ENCODE data around the gene UPK3BL2.
"Not testable (repeated sequence)": the region's sequence is repeated elsewhere in the genome, so short reads cannot be mapped to it uniquely, and the experiment has no call there.

DNA sequence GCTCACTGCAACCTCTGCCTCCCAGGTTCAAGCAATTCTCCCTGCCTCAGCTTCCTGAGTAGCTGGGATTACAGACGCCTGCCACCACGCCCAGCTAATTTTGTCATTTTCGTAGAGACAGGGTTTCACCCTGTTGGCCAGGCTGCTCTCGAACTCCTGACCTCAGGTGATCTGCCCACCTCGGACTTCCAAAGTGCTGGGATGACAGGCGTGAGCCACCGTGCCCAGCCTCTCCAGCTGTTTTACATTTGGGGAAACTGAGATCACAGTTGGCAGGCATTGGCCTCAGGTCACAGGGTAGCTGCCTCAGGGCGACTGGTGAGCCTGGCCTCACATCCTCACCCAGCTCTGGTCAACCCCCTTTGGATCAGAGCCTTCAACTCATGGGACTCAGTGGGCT lies 32.9 kb downstream of the UPK3BL2 start:
- not testable (repeated sequence) for TF ChIP-seq POLR2A, POLR2AphosphoS5 (IDR thresholded peaks at IDR 0.05)

All from prostate gland (tissue), 1 donor.